ENCODE data around the gene ERG28.

DNA sequence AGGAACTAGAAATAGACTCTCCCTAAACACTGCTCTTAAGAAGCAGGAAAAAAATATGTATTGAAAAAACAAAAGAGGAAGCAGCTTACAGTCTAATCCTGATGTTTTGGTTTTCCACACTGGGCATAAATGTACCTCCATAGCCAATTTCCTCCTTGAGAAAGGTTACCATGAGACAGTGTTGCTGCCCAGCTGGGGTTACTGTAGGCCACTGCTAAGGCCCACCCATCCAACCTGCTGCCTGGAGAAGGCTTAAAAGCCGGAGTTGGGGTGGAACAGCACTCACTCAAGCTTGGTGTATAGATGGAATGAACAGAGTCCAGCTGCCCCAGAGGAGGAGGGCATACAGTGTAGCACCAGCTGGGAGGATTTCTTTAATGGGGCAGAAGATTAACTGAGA, 41.1 kb downstream of the ERG28 start:
- TF ChIP-seq EZH2 (IDR thresholded peaks at IDR 0.05; ENCODE audit: borderline replicate concordance, control insufficient read depth, low read depth, low read length) (no peak), POLR2AphosphoS5 (IDR thresholded peaks at IDR 0.05; ENCODE audit: low read length) (no peak)

Data from GM12878 (cell line).